WTC11 (cell line): Measurements from ENCODE around the gene ST8SIA1.

Source experiments
- CBFB ChIP-seq: sonication (generic); formaldehyde crosslinking; IDR thresholded peaks from 2 replicates; pipeline ENCODE4 v1.8.1; 2022; ENCODE audit warnings: mild to moderate bottlenecking, low read depth, missing genetic modification reagents
- CREB1 ChIP-seq: sonication (generic); formaldehyde crosslinking; IDR thresholded peaks from 2 replicates; pipeline ENCODE4 v1.8.0; 2023; ENCODE audit warnings: mild to moderate bottlenecking, missing genetic modification reagents
- MAX ChIP-seq: sonication (generic); formaldehyde crosslinking; IDR thresholded peaks from 2 replicates; pipeline ENCODE4 v1.8.0; 2022; ENCODE audit warnings: mild to moderate bottlenecking, missing genetic modification reagents
- NFYB ChIP-seq: sonication (generic); formaldehyde crosslinking; conservative IDR thresholded peaks from 2 replicates; pipeline ENCODE4 v1.8.0; 2022; ENCODE audit warnings: low read depth, missing genetic modification reagents
- RELA ChIP-seq: sonication (generic); formaldehyde crosslinking; IDR thresholded peaks from 2 replicates; pipeline ENCODE4 v1.8.1; 2022; ENCODE audit warnings: missing genetic modification reagents, mild to moderate bottlenecking, borderline replicate concordance
- TEAD4 ChIP-seq: sonication (generic); formaldehyde crosslinking; IDR thresholded peaks from 2 replicates; pipeline ENCODE4 v1.8.0; 2022; ENCODE audit warnings: mild to moderate bottlenecking, missing genetic modification reagents
- ZBTB43 ChIP-seq: sonication (generic); formaldehyde crosslinking; IDR thresholded peaks from 2 replicates; pipeline ENCODE4 v1.8.1; 2023; ENCODE audit warnings: mild to moderate bottlenecking, missing genetic modification reagents

- TF ChIP-seq ZBTB43 (no peak), TEAD4 (CRISPR knock-in tag) (no peak), CBFB (no peak), NFYB (CRISPR knock-in tag) (no peak), RELA (CRISPR knock-in tag) (no peak), MAX (CRISPR knock-in tag) (no peak), CREB1 (CRISPR knock-in tag) (no peak)
Measured at GRCh38 chr12:22286569-22286968, 47.9 kb downstream of the ST8SIA1 start.
